ENCODE measurements around the gene SGTA.

DNA sequence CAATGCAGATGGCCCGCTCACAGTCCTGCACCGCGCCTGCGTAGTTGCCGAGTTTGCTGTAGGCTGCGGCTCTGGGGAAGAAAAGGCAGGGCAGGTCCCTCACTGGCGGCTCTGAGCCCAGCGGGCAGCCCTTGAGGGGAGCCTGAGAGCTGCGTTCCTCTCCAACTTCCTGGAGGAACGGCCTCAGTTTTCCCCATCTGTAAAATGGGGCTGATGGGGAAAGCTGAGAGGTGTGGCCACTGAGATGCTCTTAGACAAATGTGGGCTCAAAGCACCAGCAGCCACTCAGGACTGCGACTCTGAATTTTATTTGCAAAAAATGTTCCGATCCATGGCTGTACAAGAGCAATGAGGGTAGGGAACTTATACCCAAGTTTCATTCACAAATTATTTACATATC, 19.4 kb downstream of the SGTA start:
- no peak for TF ChIP-seq POLR2A (IDR thresholded peaks at IDR 0.05)
- TF ChIP-seq, protein P1, sequence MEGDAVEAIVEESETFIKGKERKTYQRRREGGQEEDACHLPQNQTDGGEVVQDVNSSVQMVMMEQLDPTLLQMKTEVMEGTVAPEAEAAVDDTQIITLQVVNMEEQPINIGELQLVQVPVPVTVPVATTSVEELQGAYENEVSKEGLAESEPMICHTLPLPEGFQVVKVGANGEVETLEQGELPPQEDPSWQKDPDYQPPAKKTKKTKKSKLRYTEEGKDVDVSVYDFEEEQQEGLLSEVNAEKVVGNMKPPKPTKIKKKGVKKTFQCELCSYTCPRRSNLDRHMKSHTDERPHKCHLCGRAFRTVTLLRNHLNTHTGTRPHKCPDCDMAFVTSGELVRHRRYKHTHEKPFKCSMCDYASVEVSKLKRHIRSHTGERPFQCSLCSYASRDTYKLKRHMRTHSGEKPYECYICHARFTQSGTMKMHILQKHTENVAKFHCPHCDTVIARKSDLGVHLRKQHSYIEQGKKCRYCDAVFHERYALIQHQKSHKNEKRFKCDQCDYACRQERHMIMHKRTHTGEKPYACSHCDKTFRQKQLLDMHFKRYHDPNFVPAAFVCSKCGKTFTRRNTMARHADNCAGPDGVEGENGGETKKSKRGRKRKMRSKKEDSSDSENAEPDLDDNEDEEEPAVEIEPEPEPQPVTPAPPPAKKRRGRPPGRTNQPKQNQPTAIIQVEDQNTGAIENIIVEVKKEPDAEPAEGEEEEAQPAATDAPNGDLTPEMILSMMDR (IDR thresholded peaks at IDR 0.05): no peak
